Measurements from ENCODE around the gene DIPK1A. TPM values are rescaled to one million over a fixed set of nuclear protein-coding genes. Genes with fewer than 3 reads are reported as not detected.
A peak's percentile ranks its signal among the peaks of the same experiment; 100 is the strongest.

The DIPK1A gene
- total and polyA plus RNA-seq, 11 donors, result 2.8 to 11.6 (median 6.2) TPM

DNA sequence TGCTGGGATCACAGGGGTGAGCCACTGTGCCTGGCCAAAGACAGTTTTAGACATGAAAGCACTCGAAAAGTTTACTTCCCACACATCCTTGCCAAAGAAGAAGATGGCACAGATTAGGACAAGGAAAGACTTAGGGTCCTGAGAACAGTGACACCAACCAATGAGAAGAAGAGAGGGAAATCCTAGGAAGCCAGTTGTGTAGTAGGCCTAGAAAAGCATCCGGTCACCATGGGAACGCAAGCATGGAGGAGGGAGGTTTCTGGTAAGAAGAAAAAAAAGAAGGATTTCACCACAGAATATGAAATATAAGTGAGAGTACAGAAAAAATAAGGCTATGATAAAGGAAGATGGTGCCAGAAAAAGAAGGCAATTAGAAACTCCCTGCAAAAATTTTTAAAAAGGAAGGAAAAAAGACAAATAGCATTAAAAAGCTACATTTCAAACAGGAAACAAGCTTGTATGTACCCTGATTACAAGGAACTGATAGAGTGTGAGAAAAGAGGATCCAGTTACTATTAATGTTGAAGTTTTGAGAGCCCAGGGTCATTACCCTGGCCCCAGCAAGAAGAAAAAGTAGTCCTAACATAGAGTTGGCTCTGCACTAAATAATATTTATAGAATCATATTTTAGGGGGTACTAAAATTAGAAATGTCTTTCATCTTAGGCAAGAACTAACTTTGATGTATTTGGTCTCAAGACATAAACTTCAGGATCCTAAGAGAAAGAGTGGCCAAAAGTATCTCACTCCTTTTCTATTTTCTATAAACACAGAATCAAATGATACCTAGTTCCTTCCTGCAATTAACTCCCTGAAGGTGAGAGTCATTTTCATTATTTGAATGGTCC, 16.1 kb downstream of the DIPK1A start:
- H3K4me3 ChIP-seq, result no peak overlapping the region
- DNase-seq (peak in 1 of 5 donors; percentile 15), ATAC-seq (peak; percentile 33 to 57 (median 52))
- WGBS, 4 donors, result 71 to 83% (median 79%) methylated on average over 3 of the region's 3 CpGs
- intact Hi-C loops (cut with DNase I), result no loop called here
- H3K9me3 ChIP-seq, result no peaks in the 10 kb centered on the region
- peaks cover 0 to 58% (median 23%) of the 10 kb centered on the region in 12 donors for H3K4me1 ChIP-seq
- TF ChIP-seq, protein P1, sequence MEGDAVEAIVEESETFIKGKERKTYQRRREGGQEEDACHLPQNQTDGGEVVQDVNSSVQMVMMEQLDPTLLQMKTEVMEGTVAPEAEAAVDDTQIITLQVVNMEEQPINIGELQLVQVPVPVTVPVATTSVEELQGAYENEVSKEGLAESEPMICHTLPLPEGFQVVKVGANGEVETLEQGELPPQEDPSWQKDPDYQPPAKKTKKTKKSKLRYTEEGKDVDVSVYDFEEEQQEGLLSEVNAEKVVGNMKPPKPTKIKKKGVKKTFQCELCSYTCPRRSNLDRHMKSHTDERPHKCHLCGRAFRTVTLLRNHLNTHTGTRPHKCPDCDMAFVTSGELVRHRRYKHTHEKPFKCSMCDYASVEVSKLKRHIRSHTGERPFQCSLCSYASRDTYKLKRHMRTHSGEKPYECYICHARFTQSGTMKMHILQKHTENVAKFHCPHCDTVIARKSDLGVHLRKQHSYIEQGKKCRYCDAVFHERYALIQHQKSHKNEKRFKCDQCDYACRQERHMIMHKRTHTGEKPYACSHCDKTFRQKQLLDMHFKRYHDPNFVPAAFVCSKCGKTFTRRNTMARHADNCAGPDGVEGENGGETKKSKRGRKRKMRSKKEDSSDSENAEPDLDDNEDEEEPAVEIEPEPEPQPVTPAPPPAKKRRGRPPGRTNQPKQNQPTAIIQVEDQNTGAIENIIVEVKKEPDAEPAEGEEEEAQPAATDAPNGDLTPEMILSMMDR (IDR thresholded peaks at IDR 0.05), result no peak
- no peak for TF ChIP-seq POLR2A (IDR thresholded peaks at IDR 0.05)
- H3K36me3 ChIP-seq, result no peaks in the 10 kb centered on the region
- H3K27ac ChIP-seq, result peak overlapping the region in 11 of 12 donors; percentile 1 to 67 (median 47)
- no peaks in the 10 kb centered on the region for H3K27me3 ChIP-seq

- Histone ChIP-seq H3K27me3 (no peaks in the 10 kb centered on the region), H3K9me3 (no peaks in the 10 kb centered on the region), H3K4me3 (no peak overlapping the region), H3K36me3 (no peaks in the 10 kb centered on the region), H3K27ac (peak overlapping the region in 4 of 12 donors; percentile 6 to 27 (median 13)), H3K4me1 (peaks cover 0 to 66% (median 23%) of the 10 kb centered on the region in 12 donors)
- WGBS, 4 donors, result 84 to 95% (median 91%) methylated on average over 4 of the region's 4 CpGs
- intact Hi-C loops (cut with DNase I), result no loop called here
- DNase-seq (no peak), ATAC-seq (no peak)
- TF ChIP-seq POLR2A (IDR thresholded peaks at IDR 0.05), result no peak
- TF ChIP-seq, protein P1 (IDR thresholded peaks at IDR 0.05), result no peak
Measured at GRCh38 chr1:92943502-92943847, 17.8 kb downstream of the DIPK1A start.

DNA sequence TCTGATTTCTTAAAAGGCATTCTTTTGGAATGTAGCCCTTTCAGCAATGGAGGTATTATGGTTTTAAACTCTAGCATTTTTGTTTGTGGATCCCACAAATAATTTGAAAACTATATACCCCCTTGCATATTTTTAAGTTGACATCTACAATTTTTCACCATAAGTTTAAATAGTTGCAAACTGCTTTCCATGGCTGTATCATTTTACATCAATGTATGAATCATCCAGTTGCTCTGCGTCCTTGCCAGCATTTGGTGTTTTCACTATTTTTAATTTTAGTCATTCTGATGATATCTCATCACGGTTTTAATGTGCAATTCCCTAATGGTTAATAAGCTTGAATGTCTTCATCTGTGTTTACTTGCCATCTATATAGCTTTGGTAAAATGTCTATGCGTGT, 20.7 kb downstream of the DIPK1A start:
- H3K9me3 ChIP-seq, result no peaks in the 10 kb centered on the region
- no peaks in the 10 kb centered on the region for H3K27me3 ChIP-seq
- no peak overlapping the region for H3K27ac ChIP-seq
- H3K4me1 ChIP-seq, result peaks cover 0 to 59% (median 22%) of the 10 kb centered on the region in 12 donors
- H3K4me3 ChIP-seq, result no peak overlapping the region
- intact Hi-C loops (cut with DNase I), result no loop called here
- no peaks in the 10 kb centered on the region for H3K36me3 ChIP-seq
- ATAC-seq (no peak), DNase-seq (no peak)
- 74 to 86% (median 77%) methylated on average over 3 of the region's 3 CpGs for WGBS, 4 donors
- TF ChIP-seq, protein P1 (IDR thresholded peaks at IDR 0.05), result no peak
- TF ChIP-seq POLR2A (IDR thresholded peaks at IDR 0.05), result no peak

- 85 to 95% (median 93%) methylated on average over 3 of the region's 3 CpGs for WGBS, 4 donors
- Histone ChIP-seq H3K4me1 (peaks cover 5 to 61% (median 26%) of the 10 kb centered on the region in 12 donors), H3K4me3 (no peak overlapping the region), H3K27ac (no peak overlapping the region), H3K27me3 (no peaks in the 10 kb centered on the region), H3K9me3 (no peaks in the 10 kb centered on the region), H3K36me3 (no peaks in the 10 kb centered on the region)
- DNase-seq (no peak), ATAC-seq (no peak)
- TF ChIP-seq, protein P1 (IDR thresholded peaks at IDR 0.05), result no peak
- TF ChIP-seq POLR2A (IDR thresholded peaks at IDR 0.05), result no peak
- intact Hi-C loops (cut with DNase I), result loop anchor here in 1 of 10 donors (1.0 kb wide), 1 partner anchor 23 kb away; no protein-coding TSS in a partner anchor
Measured at GRCh38 chr1:92937731-92938130, 23.5 kb downstream of the DIPK1A start.
